Activated naive CD8-positive, alpha-beta T cell treated with anti-CD3 and anti-CD28 coated beads, Interleukin-2, amount 10 ng/mL, durations not matched to agents 7 days and 5 days (primary cell): ENCODE results near the gene CREB3L2. TPM values are rescaled to one million over a fixed set of nuclear protein-coding genes. Genes with fewer than 3 reads are reported as not detected.
"Not testable (repeated sequence)": the region's sequence is repeated elsewhere in the genome, so short reads cannot be mapped to it uniquely, and the experiment has no call there.

Experiments
- ATAC-seq: fragments of 150-1000 bp; cut with Tn5 transposase; one replicate; pipeline ENCODE4 v1.10.0; 2021; ENCODE audit warnings: low read depth, moderate library complexity
- POLR2A ChIA-PET: fragments of 350-600 bp; sonication (Branson Sonifier 250); formaldehyde crosslinking; loops from one replicate; lab custom pipeline; 2021; ENCODE audit warnings: antibody characterized with exemption; lab: Charles Lee
- DNase-seq: peaks from one replicate; pipeline ENCODE4 v3.0.0; 2021
- H3K27ac Mint-ChIP-seq: one replicate; pipeline ENCODE4 v1.8.0; 2022; ENCODE audit warnings: mild to moderate bottlenecking, mixed read lengths
- H3K27me3 Mint-ChIP-seq: one replicate; pipeline ENCODE4 v1.8.0; 2022; ENCODE audit warnings: mild to moderate bottlenecking, moderate library complexity, mixed read lengths
- H3K36me3 Mint-ChIP-seq: one replicate; pipeline ENCODE4 v1.8.0; 2021; ENCODE audit warnings: mild to moderate bottlenecking, mixed read lengths
- H3K4me1 Mint-ChIP-seq: one replicate; pipeline ENCODE4 v1.8.0; 2021; ENCODE audit warnings: mixed read lengths
- H3K4me3 Mint-ChIP-seq: one replicate; pipeline ENCODE4 v1.8.0; 2022; ENCODE audit warnings: mild to moderate bottlenecking, moderate library complexity, mixed read lengths
- H3K9me3 Mint-ChIP-seq: one replicate; pipeline ENCODE4 v1.8.0; 2021; ENCODE audit warnings: mixed read lengths
- total RNA-seq, 2 experiments: library from RNA; stranded (reverse); gene quantifications; one replicate each; pipeline ENCODE4 v1.2.3, GENCODE V29; 2021

Gene CREB3L2, protein sequence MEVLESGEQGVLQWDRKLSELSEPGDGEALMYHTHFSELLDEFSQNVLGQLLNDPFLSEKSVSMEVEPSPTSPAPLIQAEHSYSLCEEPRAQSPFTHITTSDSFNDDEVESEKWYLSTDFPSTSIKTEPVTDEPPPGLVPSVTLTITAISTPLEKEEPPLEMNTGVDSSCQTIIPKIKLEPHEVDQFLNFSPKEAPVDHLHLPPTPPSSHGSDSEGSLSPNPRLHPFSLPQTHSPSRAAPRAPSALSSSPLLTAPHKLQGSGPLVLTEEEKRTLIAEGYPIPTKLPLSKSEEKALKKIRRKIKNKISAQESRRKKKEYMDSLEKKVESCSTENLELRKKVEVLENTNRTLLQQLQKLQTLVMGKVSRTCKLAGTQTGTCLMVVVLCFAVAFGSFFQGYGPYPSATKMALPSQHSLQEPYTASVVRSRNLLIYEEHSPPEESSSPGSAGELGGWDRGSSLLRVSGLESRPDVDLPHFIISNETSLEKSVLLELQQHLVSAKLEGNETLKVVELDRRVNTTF
- total RNA-seq = 10 to 100 TPM; 20.6 to 25.4 TPM

DNA sequence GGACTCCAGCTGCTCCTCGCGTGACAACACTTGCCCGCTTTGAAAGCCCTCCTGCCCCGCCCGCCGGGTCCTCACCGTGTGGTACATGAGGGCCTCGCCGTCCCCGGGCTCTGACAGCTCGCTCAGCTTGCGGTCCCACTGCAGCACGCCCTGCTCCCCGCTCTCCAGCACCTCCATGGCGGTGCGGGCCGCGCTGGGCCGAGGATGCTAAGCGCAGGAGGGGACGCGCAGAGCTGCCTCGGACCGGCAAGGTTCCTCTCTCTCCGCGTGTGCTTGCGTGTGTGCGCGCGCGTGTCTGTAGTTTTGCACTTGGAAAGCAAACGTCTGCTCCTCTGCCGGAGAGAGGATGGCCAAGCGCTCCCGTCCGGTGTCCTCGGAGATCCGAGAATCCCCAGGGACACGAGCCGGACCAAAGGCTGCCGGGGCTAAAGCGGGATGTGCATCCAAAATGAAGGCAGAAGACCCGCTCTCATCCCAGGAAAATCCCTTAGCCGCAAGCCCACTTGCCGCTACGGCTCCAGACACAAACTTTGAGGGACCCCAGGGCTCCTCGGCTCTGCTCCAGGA, at the start of gene CREB3L2:
Gene CREB3L2, minus strand, starts transcription at position 558 of the 567 bp plus-strand sequence. Its CDS starts 381 bp downstream, at position 177.
- H3K27me3 Mint-ChIP-seq = no peaks in the 10 kb centered on the region
- peak within 1 kb of the TSS; percentile 81 for H3K27ac Mint-ChIP-seq
- POLR2A ChIA-PET = interaction anchor here (0.8 to 1.8 kb wide), 4 partner anchors 9 to 98 kb away, joined by 4 to 11 read pairs (median 5); no protein-coding TSS in a partner anchor
- no peaks in the 10 kb centered on the region for H3K9me3 Mint-ChIP-seq
- H3K4me1 Mint-ChIP-seq = peaks cover 30% of the 10 kb centered on the region
- DNase-seq = peak; percentile 76
- peaks cover 4% of the 10 kb centered on the region for H3K36me3 Mint-ChIP-seq
- peak; percentile 58 for ATAC-seq
- peak within 1 kb of the TSS; percentile 92 for H3K4me3 Mint-ChIP-seq

GRCh38 chr7:138049505-138050116, 47.7 kb upstream of the CREB3L2 start:
- peaks cover 14% of the 10 kb centered on the region for H3K27me3 Mint-ChIP-seq
- H3K4me3 Mint-ChIP-seq = no peak overlapping the region
- H3K4me1 Mint-ChIP-seq = no peaks in the 10 kb centered on the region
- DNase-seq (no peak), ATAC-seq (no peak)
- no peaks in the 10 kb centered on the region for H3K36me3 Mint-ChIP-seq
- no peak overlapping the region for H3K27ac Mint-ChIP-seq
- POLR2A ChIA-PET = no interaction called here
- peaks cover 6% of the 10 kb centered on the region for H3K9me3 Mint-ChIP-seq

GRCh38 chr7:138047907-138048306, 46.0 kb upstream of the CREB3L2 start:
- DNase-seq = no peak
- no peak overlapping the region for H3K4me3 Mint-ChIP-seq
- H3K4me1 Mint-ChIP-seq = no peaks in the 10 kb centered on the region
- ATAC-seq = no peak
- peaks cover 6% of the 10 kb centered on the region for H3K9me3 Mint-ChIP-seq
- no peaks in the 10 kb centered on the region for H3K36me3 Mint-ChIP-seq
- no peak overlapping the region for H3K27ac Mint-ChIP-seq
- peaks cover 14% of the 10 kb centered on the region for H3K27me3 Mint-ChIP-seq
- POLR2A ChIA-PET = no interaction called here

DNA sequence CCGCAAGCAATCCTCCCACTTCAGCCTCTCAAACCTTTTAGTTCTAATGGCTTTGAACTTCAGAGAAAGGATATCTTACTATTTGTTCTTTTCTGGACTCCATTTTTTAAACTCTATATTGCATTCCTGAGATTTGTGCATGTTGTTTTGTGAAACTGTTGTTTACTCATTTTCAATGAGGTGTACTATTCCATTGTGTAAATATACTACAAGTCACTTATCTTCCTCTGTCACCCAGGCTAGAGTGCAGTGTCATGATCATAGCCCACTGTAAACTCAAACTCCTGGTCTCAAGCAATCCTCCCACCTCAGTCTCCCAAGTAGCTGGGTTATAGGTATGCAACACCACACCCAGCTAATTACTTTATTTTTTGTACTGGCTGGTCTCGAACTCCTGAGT, 43.0 kb upstream of the CREB3L2 start:
- DNase-seq = no peak
- H3K9me3 Mint-ChIP-seq = peaks cover 5% of the 10 kb centered on the region
- H3K36me3 Mint-ChIP-seq = no peaks in the 10 kb centered on the region
- no peak overlapping the region for H3K27ac Mint-ChIP-seq
- no peaks in the 10 kb centered on the region for H3K4me1 Mint-ChIP-seq
- POLR2A ChIA-PET = no interaction called here
- H3K27me3 Mint-ChIP-seq = peaks cover 22% of the 10 kb centered on the region
- no peak for ATAC-seq
- no peak overlapping the region for H3K4me3 Mint-ChIP-seq

- H3K4me3 Mint-ChIP-seq, H3K4me1 Mint-ChIP-seq, DNase-seq, H3K27ac Mint-ChIP-seq, ATAC-seq, H3K36me3 Mint-ChIP-seq, POLR2A ChIA-PET: not testable (repeated sequence)
- peaks cover 12% of the 10 kb centered on the region for H3K9me3 Mint-ChIP-seq
- H3K27me3 Mint-ChIP-seq = peaks cover 23% of the 10 kb centered on the region
These were observed 38.2 kb upstream of the CREB3L2 start for GRCh38 chr7:138040063-138040462.

- peaks cover 24% of the 10 kb centered on the region for H3K27me3 Mint-ChIP-seq
- DNase-seq (no peak), ATAC-seq (no peak)
These were observed 34.2 kb upstream of the CREB3L2 start for GRCh38 chr7:138036135-138036534.

GRCh38 chr7:138033241-138033640, 31.4 kb upstream of the CREB3L2 start:
- ATAC-seq (no peak), DNase-seq (no peak)
- Mint-ChIP-seq H3K4me1 (no peaks in the 10 kb centered on the region), H3K9me3 (peaks cover 9% of the 10 kb centered on the region), H3K4me3 (no peak overlapping the region), H3K27me3 (peaks cover 10% of the 10 kb centered on the region), H3K27ac (no peak overlapping the region), H3K36me3 (no peaks in the 10 kb centered on the region)
- POLR2A ChIA-PET = no interaction called here

More at GRCh38 chr7:138036135-138036534, 34.2 kb upstream of the CREB3L2 start:
- Mint-ChIP-seq H3K9me3 (peaks cover 14% of the 10 kb centered on the region), H3K4me1 (no peaks in the 10 kb centered on the region), H3K27ac (no peak overlapping the region), H3K4me3 (no peak overlapping the region), H3K36me3 (no peaks in the 10 kb centered on the region)
- POLR2A ChIA-PET = no interaction called here

GRCh38 chr7:138032770-138033169, 30.9 kb upstream of the CREB3L2 start:
- Mint-ChIP-seq H3K4me1 (no peaks in the 10 kb centered on the region), H3K27me3 (peaks cover 14% of the 10 kb centered on the region), H3K36me3 (no peaks in the 10 kb centered on the region), H3K9me3 (peaks cover 9% of the 10 kb centered on the region), H3K27ac (no peak overlapping the region), H3K4me3 (no peak overlapping the region)
- ATAC-seq (no peak), DNase-seq (no peak)
- POLR2A ChIA-PET = no interaction called here

- Mint-ChIP-seq H3K27me3 (peaks cover 14% of the 10 kb centered on the region), H3K4me3 (no peak overlapping the region), H3K36me3 (no peaks in the 10 kb centered on the region), H3K27ac (no peak overlapping the region), H3K4me1 (no peaks in the 10 kb centered on the region), H3K9me3 (peaks cover 9% of the 10 kb centered on the region)
- POLR2A ChIA-PET = no interaction called here
- DNase-seq (no peak), ATAC-seq (no peak)
These were observed 30.3 kb upstream of the CREB3L2 start for GRCh38 chr7:138032186-138032585.

- H3K4me1 Mint-ChIP-seq = no peaks in the 10 kb centered on the region
- DNase-seq = no peak
- POLR2A ChIA-PET = interaction anchor here (0.6 kb wide), 1 partner anchor 1208 kb away, joined by 4 read pairs; no protein-coding TSS in a partner anchor
- no peak overlapping the region for H3K4me3 Mint-ChIP-seq
- H3K9me3 Mint-ChIP-seq = peaks cover 8% of the 10 kb centered on the region
- H3K36me3 Mint-ChIP-seq = no peaks in the 10 kb centered on the region
- H3K27ac Mint-ChIP-seq = no peak overlapping the region
- H3K27me3 Mint-ChIP-seq = peaks cover 11% of the 10 kb centered on the region
- ATAC-seq = no peak
These were observed 28.9 kb upstream of the CREB3L2 start for GRCh38 chr7:138030679-138031351.

DNA sequence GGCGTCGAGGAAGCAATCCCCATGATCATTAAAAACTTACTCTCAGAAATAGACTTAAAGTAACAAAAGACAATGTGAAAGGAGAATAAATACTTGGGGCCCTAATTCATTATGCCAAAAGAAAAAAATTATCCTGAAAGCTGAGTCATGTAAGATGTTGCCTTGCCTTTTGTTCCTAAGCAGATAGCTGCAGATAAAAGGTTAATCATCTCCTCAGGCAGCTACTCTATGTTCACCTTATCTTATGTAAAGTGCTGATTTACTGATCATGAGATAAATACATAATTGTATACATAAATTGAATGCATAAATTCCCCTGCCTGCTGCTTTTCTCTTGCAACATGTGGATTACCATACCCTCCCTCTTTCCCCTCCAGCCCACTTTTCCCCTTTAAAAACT, 28.1 kb upstream of the CREB3L2 start:
- no peaks in the 10 kb centered on the region for H3K4me1 Mint-ChIP-seq
- POLR2A ChIA-PET = no interaction called here
- ATAC-seq = no peak

DNA sequence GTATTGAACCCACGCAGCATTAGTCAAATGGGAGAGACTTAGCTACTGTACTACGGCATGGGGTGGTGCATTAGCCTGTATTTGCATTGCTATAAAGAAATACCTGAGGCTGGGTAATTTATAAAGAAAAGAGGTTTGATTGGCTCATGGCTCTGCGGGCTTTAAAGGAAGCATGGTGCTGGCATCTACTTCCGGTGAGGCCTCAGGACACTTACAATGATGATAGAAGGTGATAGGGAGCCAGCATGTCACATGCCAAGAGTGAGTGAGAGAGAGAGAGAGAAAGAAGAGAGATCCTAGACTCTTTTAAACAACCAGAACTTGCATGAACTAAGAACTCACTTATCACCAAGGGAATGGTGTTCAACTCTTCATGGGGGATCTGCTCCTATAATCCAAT, 27.2 kb upstream of the CREB3L2 start:
- DNase-seq = no peak
- H3K27ac Mint-ChIP-seq = no peak overlapping the region
- peaks cover 10% of the 10 kb centered on the region for H3K9me3 Mint-ChIP-seq
- peaks cover under 1% of the 10 kb centered on the region for H3K36me3 Mint-ChIP-seq
- no peak overlapping the region for H3K4me3 Mint-ChIP-seq
- ATAC-seq = no peak
- peaks cover 3% of the 10 kb centered on the region for H3K4me1 Mint-ChIP-seq
- POLR2A ChIA-PET = no interaction called here
- H3K27me3 Mint-ChIP-seq = peaks cover 11% of the 10 kb centered on the region

More for the DNA sequence above, 28.1 kb upstream of the CREB3L2 start:
- Mint-ChIP-seq H3K27me3 (peaks cover 11% of the 10 kb centered on the region), H3K36me3 (no peaks in the 10 kb centered on the region), H3K9me3 (peaks cover 9% of the 10 kb centered on the region), H3K4me3 (no peak overlapping the region), H3K27ac (no peak overlapping the region)
- DNase-seq = no peak

- Mint-ChIP-seq H3K4me1 (peaks cover 12% of the 10 kb centered on the region), H3K4me3 (no peak overlapping the region), H3K27ac (no peak overlapping the region), H3K27me3 (peaks cover 11% of the 10 kb centered on the region), H3K9me3 (peaks cover 13% of the 10 kb centered on the region), H3K36me3 (peaks cover 8% of the 10 kb centered on the region)
- DNase-seq (no peak), ATAC-seq (no peak)
- POLR2A ChIA-PET = no interaction called here
These were observed 25.2 kb upstream of the CREB3L2 start for GRCh38 chr7:138027100-138027499.
